HG03196 (cell line): ENCODE measurements around the gene CYGB.

ENCODE experiments used
- ATAC-seq: cut with Tn5 transposase; IDR thresholded peaks from one replicate; pipeline ENCODE4 v1.9.1; 2021; ENCODE audit not compliant: unreplicated experiment

Gene CYGB

DNA sequence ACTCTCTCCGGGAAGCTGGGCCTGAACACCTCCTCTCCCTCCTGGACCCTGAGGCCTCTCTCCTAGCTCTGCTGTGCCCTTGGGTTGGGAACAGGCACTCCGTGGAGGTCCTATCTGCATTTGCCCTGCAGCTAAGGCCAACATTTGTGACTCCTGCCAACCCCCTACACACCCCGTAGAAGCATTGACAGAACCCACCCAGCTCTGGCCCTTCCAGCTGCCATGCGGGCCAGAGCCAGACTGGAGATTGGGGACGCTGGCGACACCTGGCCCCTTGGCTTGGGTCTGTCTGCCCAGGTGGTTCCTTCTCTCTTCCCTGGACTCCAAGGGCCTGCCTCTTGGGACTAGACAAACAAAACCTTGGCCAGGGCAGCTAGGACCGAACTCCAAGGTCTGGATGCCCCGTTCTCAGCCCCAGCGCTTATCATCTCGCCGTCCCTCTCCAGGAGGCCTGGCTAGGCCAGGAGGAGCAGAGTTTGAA is 35.6 kb downstream of the CYGB start:
- ATAC-seq, result no peak

DNA sequence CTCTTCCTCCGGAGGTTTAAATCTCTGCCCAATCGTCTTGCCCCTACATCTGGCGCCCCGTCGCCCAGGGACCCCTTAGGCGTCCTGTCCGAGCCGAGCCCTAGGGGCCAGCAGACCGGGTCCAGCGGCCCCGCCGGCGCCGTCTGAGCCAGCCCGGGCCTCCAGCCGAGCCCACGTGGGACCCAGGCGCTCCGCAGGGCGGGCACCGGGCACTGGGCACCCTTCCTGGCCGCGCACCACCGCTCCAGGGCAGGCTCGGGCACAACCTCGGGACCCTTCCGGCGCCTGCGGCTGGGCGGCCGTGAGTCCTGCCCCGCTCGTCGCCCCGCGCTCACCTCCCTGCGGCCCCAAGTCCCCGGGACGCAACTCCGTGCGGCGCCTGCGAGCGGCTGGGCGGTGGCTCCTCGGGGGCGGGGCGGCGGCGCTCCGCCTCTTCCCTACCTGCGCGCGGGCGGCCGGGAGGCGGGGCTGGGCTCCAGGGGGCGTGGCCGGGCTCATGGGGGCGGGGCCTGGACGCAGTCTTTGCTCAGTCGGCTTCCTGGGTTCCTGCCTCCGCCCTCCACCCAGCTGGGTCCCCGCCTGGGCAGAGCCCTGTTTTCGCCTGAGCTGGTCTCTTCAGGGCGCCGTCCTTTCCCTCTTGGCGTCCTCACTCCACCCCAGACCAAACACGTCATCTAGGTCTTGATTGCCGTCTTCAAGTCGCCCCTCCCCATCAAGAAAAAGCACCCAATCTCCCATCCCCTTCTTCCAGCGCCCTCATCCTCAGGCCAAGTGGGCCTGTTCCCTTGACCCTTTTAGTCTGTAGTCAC is 36.3 kb downstream of the CYGB start, which contains the start of gene RHBDF2:
Gene RHBDF2, minus strand, starts transcription at position 406 of the 809 bp plus-strand sequence. CDS start 19,899 bp downstream, outside the sequence.
- peak; percentile 65 for ATAC-seq

DNA sequence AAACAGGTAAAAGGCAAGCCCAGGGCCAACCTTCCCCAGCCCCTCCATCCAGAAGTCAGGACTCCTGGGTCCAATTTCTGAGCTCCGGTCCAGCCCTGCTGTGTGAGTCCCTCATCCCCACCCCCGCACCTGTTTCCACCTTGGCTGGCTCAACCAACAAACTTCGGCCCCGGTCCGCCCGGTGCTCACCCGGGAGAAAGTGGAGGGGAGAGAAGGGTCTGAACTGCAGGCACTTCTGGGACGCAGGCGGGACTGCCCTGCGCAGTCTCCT is 36.8 kb downstream of the CYGB start:
- ATAC-seq, result no peak

DNA sequence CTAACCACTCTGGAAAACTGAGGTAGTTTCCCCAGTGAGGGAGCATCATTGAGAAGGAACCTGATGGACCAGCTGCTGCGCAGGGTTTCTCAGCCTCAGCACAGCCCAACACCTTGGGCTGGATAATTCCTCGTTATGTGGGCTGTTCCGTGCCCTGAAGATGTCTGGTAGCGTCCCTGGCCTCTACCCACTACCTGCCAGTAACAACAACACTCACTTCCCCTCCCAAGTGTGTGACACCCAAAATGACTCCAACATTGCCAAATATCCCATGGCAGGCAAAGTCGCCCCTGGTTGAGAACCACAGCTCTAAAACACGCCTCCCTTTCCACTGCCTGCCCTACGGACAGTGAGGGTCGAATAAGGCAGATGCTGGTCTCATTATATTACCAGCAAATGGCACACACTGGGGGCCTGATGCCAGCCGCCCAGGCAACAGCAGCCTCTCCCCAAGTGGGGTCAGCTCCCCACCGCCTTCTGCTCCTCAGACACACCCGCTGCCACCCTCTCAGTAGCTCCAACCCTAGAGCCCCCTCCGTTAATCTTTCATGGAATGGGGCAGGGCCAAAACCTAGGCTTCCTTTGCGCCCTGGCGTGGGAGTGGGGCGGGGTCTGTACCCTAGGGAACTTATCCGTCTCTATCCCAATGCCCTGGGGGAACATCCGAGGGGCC is 37.3 kb downstream of the CYGB start:
- ATAC-seq, result no peak

DNA sequence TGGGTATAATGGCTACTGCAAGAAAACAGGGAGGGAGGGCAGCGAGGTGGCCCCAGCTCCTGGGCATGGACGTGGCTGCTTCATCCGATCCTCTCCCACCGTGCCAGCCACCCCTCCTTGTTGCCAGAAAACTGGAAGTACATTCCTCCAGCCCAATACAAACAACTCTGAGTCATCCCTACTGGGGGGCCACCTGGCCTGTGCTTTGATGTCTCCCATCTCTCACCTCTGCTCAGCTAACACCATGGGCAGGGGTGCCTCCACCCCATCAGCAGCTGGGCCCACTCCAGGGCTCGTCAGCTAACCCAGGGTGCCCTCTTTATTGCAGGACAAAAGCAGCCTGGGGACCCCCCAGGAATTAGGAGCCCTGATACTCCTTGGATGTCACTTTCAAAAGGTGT is 38.2 kb downstream of the CYGB start:
- ATAC-seq, result no peak

DNA sequence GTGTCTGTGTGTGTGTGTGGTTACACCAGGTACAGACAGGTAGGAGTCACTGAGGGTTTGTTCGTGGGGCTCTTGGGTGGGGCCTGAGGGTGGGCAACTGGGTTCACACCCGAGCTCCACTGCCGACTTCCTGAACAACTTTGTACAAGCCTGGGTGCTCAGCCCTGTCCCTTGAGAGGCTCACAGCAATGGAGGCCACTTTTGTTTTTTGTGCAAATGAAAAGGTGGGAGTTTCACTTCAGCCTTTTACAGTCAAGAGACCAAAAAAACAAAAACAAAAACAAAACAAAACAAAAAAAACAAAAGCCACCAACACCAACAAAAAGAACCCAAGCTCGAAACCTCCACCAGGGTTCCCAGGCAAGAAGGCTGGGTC is 38.6 kb downstream of the CYGB start:
- no peak for ATAC-seq

DNA sequence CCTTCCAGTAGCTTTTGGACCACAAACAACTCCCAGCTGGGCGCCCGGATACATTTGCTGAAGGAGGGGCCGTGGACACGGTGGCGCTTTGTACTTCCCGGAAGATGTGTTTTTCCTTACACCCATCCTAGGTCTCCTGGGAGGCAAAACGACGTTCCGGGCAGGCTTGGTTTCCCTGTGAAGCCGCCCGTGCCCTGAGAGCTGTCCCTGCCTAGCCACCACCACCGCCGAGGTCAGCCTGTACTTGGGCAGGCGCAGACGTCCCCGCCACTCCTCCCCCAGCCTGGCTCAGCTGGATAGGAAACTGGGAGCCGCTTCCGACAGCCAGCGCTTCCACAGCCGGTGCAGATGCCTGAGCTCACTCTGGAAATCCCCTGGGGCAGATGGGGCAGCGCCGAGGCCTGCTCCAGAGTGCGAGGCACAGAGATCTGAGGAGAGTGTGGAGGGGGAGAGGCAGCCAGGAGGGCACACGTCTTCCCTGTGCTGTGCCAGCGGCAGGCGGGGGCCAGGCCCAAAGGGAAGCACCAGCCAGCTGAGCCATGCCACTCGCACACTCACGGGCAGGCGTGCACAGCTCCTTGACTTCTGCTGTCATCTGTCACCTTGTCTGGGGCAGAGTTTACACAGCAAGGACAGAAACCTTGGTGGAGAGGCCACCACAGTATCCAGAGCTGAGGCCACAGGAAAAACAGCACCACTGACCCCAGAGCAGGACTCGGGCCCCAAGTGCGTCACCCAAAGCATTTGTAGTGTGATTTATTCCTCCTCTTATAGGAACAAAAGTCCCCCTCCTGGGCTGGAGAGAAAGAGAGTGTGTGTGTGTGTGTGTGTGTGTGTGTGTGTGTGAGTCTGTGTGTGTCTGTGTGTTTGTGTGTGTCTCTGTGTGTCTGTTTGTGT is 39.3 kb downstream of the CYGB start:
- no peak for ATAC-seq

DNA sequence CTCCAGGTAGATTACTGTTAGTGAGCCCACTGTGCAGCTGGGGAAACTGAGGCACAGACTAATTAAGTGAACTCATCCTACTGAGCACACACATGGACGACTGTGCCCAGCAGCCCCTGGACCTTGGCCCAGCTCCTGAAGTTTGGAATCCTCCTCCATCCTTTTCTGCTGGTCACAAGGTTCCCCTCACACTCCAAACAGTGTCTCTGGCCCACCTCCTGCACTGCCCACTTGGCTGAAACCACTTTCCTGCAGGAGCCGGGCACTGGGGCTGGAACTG is 39.9 kb downstream of the CYGB start:
- ATAC-seq, result no peak

DNA sequence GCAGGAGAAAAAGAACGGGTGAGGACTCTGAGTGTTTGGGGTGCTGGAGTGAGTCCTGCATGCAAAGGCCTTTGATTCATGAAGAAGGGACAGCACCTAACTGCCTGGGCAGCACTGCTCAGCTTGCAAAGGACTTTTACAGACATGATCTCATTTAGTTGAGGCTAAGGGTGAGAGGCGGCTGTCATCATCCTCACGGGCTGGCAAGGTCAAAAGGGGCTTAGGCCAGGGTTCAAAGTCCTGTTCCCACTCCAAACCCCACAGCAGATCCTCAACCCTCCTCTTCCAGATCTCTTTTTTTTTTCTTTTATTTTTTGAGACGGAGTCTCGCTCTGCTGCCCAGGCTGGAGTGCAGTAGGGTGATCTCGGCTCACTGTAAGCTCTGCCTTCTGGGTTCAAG is 41.0 kb downstream of the CYGB start:
- ATAC-seq, result no peak

DNA sequence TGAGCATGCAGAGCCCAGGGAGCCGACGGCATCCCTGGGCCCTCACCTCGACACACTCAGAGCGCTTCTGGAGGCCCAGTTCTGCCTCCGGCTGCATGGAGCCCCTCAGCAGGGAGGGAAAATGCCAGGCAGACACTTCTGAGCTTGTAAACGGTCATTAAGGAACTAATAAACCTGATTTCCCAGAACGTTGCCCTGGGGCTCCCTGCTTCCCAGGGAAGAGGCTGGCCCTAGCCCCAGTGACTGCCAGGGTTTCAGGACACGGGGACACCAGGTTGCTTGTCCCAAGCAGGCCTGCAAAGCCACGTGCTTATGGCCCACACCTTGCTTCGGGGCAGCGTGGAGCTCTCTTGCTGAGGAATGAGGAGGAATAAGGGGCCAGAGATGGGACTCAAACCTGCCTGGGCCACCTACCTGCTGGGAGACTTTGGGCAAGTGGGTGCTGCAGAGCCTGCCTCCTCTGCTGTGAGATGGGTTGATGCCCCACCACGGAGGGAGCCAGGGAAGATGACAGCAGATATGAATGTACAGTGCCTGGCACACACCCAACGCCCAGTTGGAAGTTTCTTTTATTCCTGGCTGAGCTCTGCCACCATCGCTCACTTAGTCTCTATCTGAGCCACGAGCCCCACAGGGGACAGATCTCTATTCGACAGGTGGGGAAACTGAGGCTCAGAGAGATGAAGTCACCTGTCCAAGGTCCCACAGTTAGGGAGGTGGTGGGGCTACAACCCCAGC is 41.7 kb downstream of the CYGB start:
- ATAC-seq, result no peak

DNA sequence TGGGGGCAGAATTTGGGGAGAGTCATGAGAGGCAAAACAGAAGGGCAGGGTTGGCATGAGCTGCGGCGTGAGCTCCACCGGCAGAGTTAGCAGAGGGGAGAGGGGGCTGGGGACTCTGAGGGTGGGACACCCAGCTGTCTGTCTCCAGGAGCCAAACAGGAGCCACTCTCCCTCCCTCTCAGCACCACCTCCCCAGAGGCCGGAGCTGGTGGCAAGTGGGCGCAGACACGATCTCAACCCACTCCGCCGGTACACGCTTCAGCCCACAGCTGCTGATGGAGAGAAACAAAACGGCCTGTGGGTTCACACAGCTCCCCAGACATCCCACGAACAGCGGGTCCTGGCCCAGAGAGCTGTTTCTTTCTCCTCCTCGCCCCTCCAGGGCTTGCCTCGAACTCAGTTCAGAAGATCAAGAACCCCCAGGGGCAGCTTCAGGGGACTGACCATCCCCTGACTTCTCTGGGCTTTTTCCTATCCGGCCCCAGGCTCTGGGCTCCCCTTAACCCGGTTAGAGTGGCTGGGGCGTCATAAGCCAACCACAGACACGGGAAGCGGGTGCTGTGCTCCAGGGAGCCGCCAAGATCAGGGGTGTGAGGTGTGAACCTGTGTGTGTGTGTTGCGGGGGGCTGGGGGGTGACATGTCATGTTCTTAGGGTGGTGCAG is 43.9 kb downstream of the CYGB start:
- ATAC-seq, result no peak

DNA sequence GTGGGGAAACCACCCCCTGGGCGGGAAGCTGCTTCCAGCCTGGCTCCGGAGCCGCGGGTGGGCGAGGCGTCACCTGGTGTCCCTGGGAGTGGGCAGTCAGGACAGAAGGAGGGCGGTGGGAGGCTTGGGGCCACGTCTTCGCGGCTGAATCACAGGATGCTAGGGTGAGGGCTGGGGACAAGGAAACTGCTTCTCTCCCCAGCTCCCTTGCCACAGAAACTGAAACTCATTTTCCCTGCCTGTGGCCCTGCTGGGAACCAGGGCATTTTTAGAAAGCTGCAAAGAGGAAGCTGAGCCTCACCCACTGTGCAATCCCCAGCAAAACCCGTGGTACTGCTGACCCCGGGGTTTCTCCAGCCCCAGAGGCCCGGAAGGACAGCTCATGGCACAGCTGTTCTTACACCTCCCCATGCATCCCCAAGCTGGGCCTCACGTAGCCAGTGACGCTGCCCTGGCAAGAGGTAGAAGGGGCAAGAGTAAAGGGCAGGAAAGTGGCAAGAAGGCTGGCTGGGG is 44.5 kb downstream of the CYGB start:
- ATAC-seq, result peak; percentile 46

DNA sequence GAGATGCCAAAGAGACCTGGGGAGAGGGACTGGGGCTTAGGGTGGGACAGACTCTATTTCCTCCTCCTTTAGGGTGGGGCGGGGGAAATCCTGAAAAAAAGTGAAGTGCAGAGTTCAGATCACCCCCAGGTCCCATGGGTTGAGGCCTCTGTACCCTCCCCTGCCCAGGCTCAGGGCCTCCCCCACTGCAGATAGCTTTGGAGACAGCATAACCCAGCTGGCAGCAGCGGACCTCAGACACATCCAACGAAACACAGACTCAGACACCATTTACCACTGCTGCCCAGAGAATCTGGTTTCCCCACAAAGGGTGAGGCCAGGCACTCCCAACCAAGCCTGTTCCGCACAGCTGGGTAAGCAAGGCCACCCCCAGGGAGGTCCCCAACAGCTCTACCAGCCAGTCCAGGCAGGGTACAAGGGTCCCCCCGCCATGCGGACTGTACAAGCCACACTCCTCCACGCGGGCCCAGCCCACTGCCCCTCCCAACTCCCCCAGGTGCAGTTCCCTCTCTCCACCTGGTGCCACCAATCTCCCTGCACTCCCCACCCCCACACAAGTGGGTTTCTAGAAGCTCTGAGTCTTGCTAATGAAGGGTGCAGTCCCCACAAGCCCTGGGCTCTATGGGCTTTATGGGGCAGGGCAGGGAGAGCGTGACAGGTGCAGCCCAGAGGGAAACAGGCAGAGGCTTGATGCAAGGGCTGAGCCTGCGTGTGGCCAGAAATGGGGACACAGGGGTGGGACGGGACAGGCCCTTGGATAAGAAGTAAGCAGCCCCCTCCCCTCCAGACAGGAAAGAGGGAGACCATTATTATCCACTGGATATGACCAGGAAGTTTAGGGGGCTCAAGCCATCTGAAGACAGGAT is 45.2 kb downstream of the CYGB start:
- ATAC-seq, result peak; percentile 35

DNA sequence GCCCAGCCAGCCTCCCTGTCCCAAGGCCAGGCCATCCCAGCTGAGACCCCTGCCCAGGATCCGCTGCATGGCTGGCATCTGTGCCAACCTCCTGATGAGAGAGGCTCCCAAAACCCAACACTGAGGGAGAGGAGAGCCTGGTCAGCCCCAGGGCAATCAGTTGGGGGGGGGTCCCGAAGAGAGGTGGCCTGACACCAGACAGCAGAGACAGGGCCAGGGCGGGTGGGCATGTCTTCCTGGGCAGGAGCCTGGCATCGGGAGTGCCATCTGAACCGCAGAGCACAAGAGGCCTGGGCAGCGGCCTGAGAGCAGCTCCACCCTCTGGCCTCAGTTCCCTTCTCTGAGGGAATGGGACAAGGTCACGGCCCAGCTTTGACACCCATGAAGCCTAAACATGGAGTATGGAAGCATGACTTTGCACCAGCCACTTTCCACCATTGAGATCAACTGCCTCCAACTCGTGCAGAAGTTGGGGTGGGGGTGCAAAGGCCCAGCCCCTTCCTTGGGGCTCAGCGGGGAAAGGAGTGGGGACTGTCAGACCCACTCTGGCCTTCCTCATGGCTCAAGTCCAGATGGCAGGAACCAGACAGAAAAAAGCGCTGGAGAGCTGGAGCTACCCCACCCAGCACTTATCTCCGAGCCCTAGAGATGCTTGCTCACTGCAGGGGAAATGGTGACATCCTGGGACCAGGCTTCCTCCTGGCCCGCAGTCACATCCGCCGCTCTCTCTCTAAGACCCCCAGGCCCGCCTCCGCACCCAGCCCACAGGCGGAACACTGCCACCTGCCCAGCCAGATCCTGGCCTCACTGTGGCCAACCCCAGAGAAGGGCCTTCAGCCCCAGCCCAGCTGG is 46.0 kb downstream of the CYGB start:
- peak; percentile 12 for ATAC-seq

DNA sequence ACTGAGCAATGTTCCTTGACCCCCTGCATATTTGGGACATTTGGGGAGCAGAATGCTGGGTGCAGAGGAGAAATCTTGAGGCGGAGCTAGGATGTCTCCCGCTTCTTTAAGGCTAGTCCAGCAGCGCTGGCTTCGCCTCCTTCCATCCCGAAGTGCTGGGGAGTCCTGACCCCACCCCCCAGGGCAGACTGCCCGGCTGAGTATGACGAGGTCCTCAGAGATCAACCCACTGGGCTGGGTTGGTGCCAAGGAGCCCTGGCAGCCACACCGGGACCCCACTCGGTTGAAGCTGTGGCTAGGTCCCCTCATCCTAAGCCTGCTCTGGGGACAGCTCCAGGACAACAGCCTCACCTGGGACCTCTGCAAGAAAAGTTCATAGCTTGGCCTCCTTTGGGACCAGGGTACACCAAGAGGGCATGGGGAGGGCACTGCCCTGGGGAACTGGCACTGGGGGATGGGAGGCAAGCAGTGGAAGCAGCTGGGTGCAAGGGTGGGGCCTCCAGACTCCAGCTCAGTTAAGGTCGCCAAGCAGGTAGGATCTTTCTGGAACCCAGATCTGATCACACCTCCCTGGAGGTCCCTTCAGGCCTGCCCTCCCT is 47.3 kb downstream of the CYGB start:
- ATAC-seq, result no peak

DNA sequence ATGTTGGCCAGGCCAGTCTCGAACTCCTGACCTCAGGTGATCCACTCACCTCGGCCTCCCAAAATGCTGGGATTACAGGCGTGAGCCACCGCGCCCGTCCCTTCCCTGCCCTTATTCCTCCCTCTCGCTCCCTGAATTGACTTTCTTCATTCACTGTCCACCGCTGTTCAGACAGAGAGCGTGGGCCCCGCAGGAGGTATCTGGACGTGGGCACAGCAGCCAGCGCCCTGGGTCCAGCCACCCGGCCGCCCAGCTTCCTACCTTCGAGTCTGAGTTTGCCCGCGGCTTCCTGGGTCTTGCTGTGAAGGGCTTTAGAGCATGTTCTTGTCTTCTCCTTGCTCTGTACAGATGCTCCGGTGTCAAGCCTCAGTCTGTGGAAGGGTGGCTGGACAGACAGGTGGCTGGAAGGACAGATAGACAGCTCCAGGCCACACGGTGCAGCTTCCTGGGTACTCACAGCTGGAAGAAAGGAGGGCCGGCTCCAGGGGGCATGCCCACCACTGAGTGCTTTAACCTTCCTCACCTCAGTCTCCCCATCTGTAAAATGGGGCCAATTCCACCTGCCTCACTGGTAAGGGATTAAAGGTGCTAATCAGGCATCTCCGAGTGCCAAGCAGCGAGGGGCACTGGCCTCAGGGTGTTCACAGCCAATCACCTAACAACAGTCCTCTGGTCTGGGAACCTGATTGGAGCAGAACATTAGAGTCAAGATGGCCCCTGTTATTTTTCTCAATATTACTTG is 49.9 kb downstream of the CYGB start:
- no peak for ATAC-seq

DNA sequence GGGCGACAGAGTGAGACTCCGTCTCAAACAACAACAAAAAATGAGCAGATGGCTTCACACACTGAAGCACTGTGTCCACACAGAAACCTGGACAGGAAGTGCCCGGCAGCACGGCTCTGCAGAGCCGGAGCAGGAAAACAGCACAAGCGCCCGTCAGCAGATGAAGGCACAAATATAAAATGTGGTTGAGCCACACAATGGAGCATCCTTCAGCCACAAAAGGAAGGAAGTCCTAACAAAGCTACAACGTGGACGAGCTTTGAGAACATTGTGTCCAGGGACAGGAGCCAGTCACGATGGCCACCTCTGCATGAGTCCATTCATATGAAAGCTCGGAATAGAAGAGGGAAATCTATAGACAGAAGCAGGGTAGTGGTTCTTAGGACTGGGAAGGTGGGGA is 51.9 kb downstream of the CYGB start:
- ATAC-seq, result no peak
